ENCODE measurements around the gene TYROBP.
"Not testable (repeated sequence)": the region's sequence is repeated elsewhere in the genome, so short reads cannot be mapped to it uniquely, and the experiment has no call there.

The TYROBP gene

GRCh38 chr19:35870798-35871197 is 37.3 kb downstream of the TYROBP start:
- intact Hi-C loops (cut with DNase I; ENCODE audit: low total_unique reads), result no loop called here
- peaks cover 0 to 7% of the 10 kb centered on the region in 2 donors for H3K27me3 ChIP-seq
- H3K4me3 ChIP-seq, result no peak overlapping the region
- no peak for DNase-seq
- H3K27ac ChIP-seq, result no peak overlapping the region
- TF ChIP-seq CTCF (IDR thresholded peaks at IDR 0.05), result no peak
- H3K36me3 ChIP-seq, result no peaks in the 10 kb centered on the region
- no peaks in the 10 kb centered on the region for H3K9me3 ChIP-seq
- peaks cover 9 to 26% (median 20%) of the 10 kb centered on the region in 4 donors for H3K4me1 ChIP-seq

- H3K36me3 ChIP-seq; H3K27ac ChIP-seq; H3K9me3 ChIP-seq; H3K27me3 ChIP-seq; DNase-seq; intact Hi-C loops (cut with DNase I; ENCODE audit: low total_unique reads): not testable (repeated sequence)
- Histone ChIP-seq H3K4me1 (peaks cover 9 to 26% (median 20%) of the 10 kb centered on the region in 4 donors), H3K4me3 (peak overlapping the region in 1 of 2 donors; percentile 66)
Observed at GRCh38 chr19:35870124-35870736, 37.9 kb downstream of the TYROBP start.

GRCh38 chr19:35869327-35870123 is 38.6 kb downstream of the TYROBP start:
- Histone ChIP-seq H3K4me1 (peaks cover 9 to 26% (median 20%) of the 10 kb centered on the region in 4 donors), H3K4me3 (peak overlapping the region; percentile 52 to 66), H3K27ac (no peak overlapping the region), H3K36me3 (no peaks in the 10 kb centered on the region), H3K27me3 (peaks cover 0 to 7% of the 10 kb centered on the region in 2 donors), H3K9me3 (no peaks in the 10 kb centered on the region)
- peak in 1 of 2 donors; percentile 38 for DNase-seq
- intact Hi-C loops (cut with DNase I; ENCODE audit: low total_unique reads), result no loop called here
- no peak for TF ChIP-seq CTCF (IDR thresholded peaks at IDR 0.05)

- no peaks in the 10 kb centered on the region for H3K9me3 ChIP-seq
- H3K36me3 ChIP-seq, result no peaks in the 10 kb centered on the region
- peak overlapping the region in 1 of 2 donors; percentile 33 for H3K27ac ChIP-seq
- no peak for DNase-seq
- TF ChIP-seq CTCF (IDR thresholded peaks at IDR 0.05), result no peak
- peaks cover 0 to 7% of the 10 kb centered on the region in 2 donors for H3K27me3 ChIP-seq
- intact Hi-C loops (cut with DNase I; ENCODE audit: low total_unique reads), result no loop called here
- H3K4me1 ChIP-seq, result peaks cover 9 to 26% (median 20%) of the 10 kb centered on the region in 4 donors
- peak overlapping the region; percentile 52 to 66 for H3K4me3 ChIP-seq
Observed at GRCh38 chr19:35868823-35869326, 39.2 kb downstream of the TYROBP start.

GRCh38 chr19:35868172-35868822 is 39.8 kb downstream of the TYROBP start, which contains the start of gene APLP1:
APLP1 (plus strand) TSS chr19:35868574; CDS start chr19:35868637, 63 bp downstream.
- peak; percentile 52 to 83 for DNase-seq
- Histone ChIP-seq H3K4me1 (peaks cover 9 to 26% (median 20%) of the 10 kb centered on the region in 4 donors), H3K9me3 (no peaks in the 10 kb centered on the region), H3K36me3 (no peaks in the 10 kb centered on the region), H3K27me3 (peaks cover 0 to 7% of the 10 kb centered on the region in 2 donors), H3K4me3 (peak within 1 kb of the TSS; percentile 52 to 66), H3K27ac (peak within 1 kb of the TSS in 1 of 2 donors; percentile 33)
- TF ChIP-seq CTCF (IDR thresholded peaks at IDR 0.05), result no peak
- intact Hi-C loops (cut with DNase I; ENCODE audit: low total_unique reads), result no loop called here
